ENCODE measurements around the gene CLMP. TPM values are rescaled to one million over a fixed set of nuclear protein-coding genes. Genes with fewer than 3 reads are reported as not detected.

The CLMP gene
- total and polyA plus RNA-seq, 2 donors (not counting 3 experiments of a cell fraction or from before 2014, with no cell fraction given) = 0.03 to 0.18 TPM

GRCh38 chr11:123098990-123099389, 96.1 kb downstream of the CLMP start:
- dilution Hi-C loops (cut with MboI; ENCODE audit: extremely low pct_ligation_motif_present, low sequenced_read_pairs) = no loop called here
- no peaks in the 10 kb centered on the region for H3K27me3 ChIP-seq (ENCODE audit: control insufficient read depth in 2 of 2, insufficient read depth in 2 of 2, low read length in 2 of 2)
- H3K9me3 ChIP-seq (replicated peaks; ENCODE audit: control insufficient read depth, insufficient read depth, low read length) = no peaks in the 10 kb centered on the region
- no peak overlapping the region for H3K9ac ChIP-seq (replicated peaks; ENCODE audit: extremely low read depth, insufficient read depth, low read length)
- H3K4me3 ChIP-seq (replicated peaks in 1 of 3; ENCODE audit: insufficient read depth in 1 of 3, low read depth in 1 of 3, low read length in 3 of 3) = no peak overlapping the region
- intact Hi-C loops (cut with micrococcal nuclease) = no loop called here
- FAIRE-seq = no peak
- CTCF ChIA-PET = interaction anchor here (14.5 to 21.7 kb wide), 2 partner anchors 146 to 163 kb away, joined by 260 to 587 read pairs; no protein-coding TSS in a partner anchor
- H4K20me1 ChIP-seq (replicated peaks; ENCODE audit: control insufficient read depth, extremely low read depth, insufficient read depth, low read length) = no peaks in the 10 kb centered on the region
- BruUV-seq (replicated peaks) = no TSS peak
- H3K4me1 ChIP-seq (ENCODE audit: control insufficient read depth, extremely low read depth, insufficient read depth, low read length) = peaks cover 2% of the 10 kb centered on the region
- no peak for DNase-seq (ENCODE audit: low read depth, low spot score)
- H3K79me2 ChIP-seq (ENCODE audit: control insufficient read depth, insufficient read depth, low read length) = no peaks in the 10 kb centered on the region
- H3K27ac ChIP-seq (ENCODE audit: insufficient read depth, low read depth, low read length) = no peak overlapping the region
- no peaks in the 10 kb centered on the region for H3K36me3 ChIP-seq (ENCODE audit: control insufficient read depth in 2 of 2, extremely low read depth in 1 of 2, insufficient read depth in 2 of 2, low read length in 2 of 2)
- H3K4me2 ChIP-seq (ENCODE audit: insufficient read depth, low read length) = no peak overlapping the region
- no peak for TF ChIP-seq FOS (IDR thresholded peaks at IDR 0.05; ENCODE audit: borderline replicate concordance, insufficient read depth, low read length)
- H2AFZ ChIP-seq (ENCODE audit: low read depth, low read length) = no peak overlapping the region
- POLR2A ChIA-PET = no interaction called here
- H3K9me1 ChIP-seq (replicated peaks; ENCODE audit: control insufficient read depth, extremely low read depth, insufficient read depth, low read length) = no peaks in the 10 kb centered on the region

GRCh38 chr11:123093739-123094138, 101.3 kb downstream of the CLMP start:
- DNase-seq (ENCODE audit: low read depth, low spot score) (no peak), FAIRE-seq (no peak)
- TF ChIP-seq MYC (IDR thresholded peaks at IDR 0.05; ENCODE audit: low read depth, low read length) (no peak), GATA2 (IDR thresholded peaks at IDR 0.05; ENCODE audit: insufficient read depth, insufficient read length, low read depth, low read length) (no peak), MAX (IDR thresholded peaks at IDR 0.05; ENCODE audit: insufficient read depth, insufficient read length) (no peak), POLR2A (IDR thresholded peaks at IDR 0.05; ENCODE audit: low read depth, low read length) (no peak), POLR2AphosphoS5 (IDR thresholded peaks at IDR 0.05; ENCODE audit: insufficient read depth, low read depth, low read length) (no peak), FOS (IDR thresholded peaks at IDR 0.05; ENCODE audit: borderline replicate concordance, insufficient read depth, low read length) (no peak), JUN (IDR thresholded peaks at IDR 0.05; ENCODE audit: borderline replicate concordance, insufficient read depth, insufficient read length, low read depth) (no peak), CTCF (IDR thresholded peaks at IDR 0.05; ENCODE audit: extremely low read depth in 1 of 2, insufficient read depth in 1 of 2, low read depth in 1 of 2, low read length in 2 of 2) (no peak)
- Histone ChIP-seq H3K9me3 (replicated peaks; ENCODE audit: control insufficient read depth, insufficient read depth, low read length) (no peaks in the 10 kb centered on the region), H3K36me3 (ENCODE audit: control insufficient read depth in 2 of 2, extremely low read depth in 1 of 2, insufficient read depth in 2 of 2, low read length in 2 of 2) (no peaks in the 10 kb centered on the region), H3K27ac (ENCODE audit: insufficient read depth, low read depth, low read length) (no peak overlapping the region), H3K79me2 (ENCODE audit: control insufficient read depth, insufficient read depth, low read length) (no peaks in the 10 kb centered on the region), H3K4me3 (replicated peaks in 1 of 3; ENCODE audit: insufficient read depth in 1 of 3, low read depth in 1 of 3, low read length in 3 of 3) (no peak overlapping the region), H3K4me1 (ENCODE audit: control insufficient read depth, extremely low read depth, insufficient read depth, low read length) (no peaks in the 10 kb centered on the region), H3K9ac (replicated peaks; ENCODE audit: extremely low read depth, insufficient read depth, low read length) (no peak overlapping the region), H3K9me1 (replicated peaks; ENCODE audit: control insufficient read depth, extremely low read depth, insufficient read depth, low read length) (no peaks in the 10 kb centered on the region), H3K27me3 (ENCODE audit: control insufficient read depth in 2 of 2, insufficient read depth in 2 of 2, low read length in 2 of 2) (no peaks in the 10 kb centered on the region), H2AFZ (ENCODE audit: low read depth, low read length) (no peak overlapping the region), H3K4me2 (ENCODE audit: insufficient read depth, low read length) (no peak overlapping the region), H4K20me1 (replicated peaks; ENCODE audit: control insufficient read depth, extremely low read depth, insufficient read depth, low read length) (no peaks in the 10 kb centered on the region)
- dilution Hi-C loops (cut with MboI; ENCODE audit: extremely low pct_ligation_motif_present, low sequenced_read_pairs) = no loop called here
- POLR2A ChIA-PET = no interaction called here
- intact Hi-C loops (cut with micrococcal nuclease) = no loop called here
- no TSS peak for BruUV-seq (replicated peaks)
- CTCF ChIA-PET = interaction anchor here (1.6 to 3.0 kb wide), 2 partner anchors 10 to 168 kb away, joined by 5 to 12 read pairs; no protein-coding TSS in a partner anchor
